ENCODE results near the gene FBXO46.
"Not testable (repeated sequence)": the region's sequence is repeated elsewhere in the genome, so short reads cannot be mapped to it uniquely, and the experiment has no call there.

Gene FBXO46

DNA sequence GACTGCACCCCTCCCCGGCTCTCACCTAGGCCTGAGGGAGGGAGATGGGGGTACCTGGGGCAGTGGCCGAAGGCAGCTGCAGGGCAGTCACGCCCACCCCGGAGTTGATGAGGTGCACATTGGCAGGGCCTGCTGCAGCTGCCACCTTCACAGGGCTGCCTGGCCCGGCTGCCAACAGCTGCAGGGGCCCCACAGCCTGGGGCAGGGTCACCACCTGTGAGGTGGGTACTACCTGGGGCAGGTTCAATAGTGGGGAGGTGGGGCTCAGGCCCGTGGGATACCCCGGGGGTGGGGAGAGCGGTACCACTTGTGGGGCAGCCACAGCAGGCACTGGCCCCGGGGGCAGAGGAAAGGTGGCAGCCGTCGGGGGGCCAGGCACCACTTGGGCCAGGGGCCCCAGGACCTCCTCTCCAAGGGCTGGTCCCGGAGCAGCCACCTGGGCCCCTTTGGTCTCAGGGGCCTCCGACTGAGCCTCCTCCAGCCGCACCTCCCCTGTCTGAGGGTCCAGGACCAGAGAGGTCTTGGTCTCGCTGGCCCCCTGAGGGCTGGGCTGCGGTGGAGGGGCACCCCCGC is 35.7 kb upstream of the FBXO46 start:
- no peak for DNase-seq

DNA sequence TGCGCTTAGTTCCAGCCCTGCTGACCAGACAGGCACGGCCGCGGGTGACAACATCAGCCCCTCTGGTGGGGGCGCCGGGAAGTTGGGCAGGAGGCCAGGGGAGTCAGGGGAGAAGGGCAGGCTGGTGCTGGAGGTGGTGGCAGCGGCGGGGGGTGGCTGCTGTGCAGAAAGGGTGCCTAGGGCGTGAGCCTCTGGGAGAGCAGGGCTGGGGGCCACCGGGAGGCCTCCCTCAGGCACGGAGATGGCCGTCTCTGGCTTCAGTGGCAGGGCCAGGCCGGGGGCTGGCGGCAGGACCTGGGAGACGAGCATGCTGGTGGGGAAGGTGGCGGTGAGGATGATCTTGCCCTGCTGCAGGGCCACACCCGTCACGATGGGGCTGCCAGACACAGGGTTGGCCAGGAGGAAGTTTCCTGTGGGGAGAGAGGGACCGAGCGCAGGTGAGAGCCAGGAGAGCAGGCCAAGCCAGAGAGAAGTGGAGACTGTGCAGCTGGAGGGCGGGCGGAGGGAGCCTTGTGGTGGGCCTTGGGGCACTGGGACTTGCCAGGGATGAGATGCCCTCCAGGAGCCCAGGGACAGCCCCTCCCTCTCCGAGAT is 35.1 kb upstream of the FBXO46 start:
- no peak for DNase-seq

DNA sequence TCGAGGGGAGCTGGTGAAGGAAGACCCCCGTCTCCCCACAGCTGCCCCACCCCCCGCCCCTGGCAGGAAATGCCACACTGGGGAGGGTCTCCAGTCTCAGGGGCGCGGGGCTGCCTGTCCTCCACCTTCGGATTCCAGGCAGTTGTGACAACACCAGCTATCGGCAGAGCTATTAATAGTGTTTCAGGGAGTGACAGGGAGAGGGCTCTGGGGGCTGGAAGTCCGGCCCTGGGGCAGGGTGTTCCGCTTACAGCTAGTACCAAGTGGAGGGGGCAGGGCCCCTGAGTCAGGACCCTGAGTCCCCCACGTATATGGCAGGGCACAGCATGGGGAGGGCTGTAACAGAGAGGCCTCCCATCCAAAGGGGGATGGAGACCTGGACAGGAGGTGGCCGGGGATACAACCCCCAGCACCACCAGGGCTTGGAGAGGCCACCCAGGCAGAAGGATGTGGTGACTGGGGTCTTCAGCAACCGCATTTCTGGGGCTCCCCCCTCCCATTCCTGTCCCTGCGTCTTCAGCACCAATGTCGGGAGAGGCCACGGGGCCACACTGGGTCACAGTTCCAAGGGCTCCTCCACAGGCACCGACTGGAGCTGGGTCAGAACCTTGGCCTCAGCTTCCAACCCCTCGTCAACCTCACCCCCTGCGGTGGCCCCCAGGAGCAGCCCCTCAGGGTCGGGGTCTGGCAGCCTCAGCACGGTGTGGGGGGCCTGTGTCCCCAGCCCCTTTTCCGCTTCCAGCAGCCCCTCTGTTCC is 34.4 kb upstream of the FBXO46 start:
- DNase-seq: no peak

DNA sequence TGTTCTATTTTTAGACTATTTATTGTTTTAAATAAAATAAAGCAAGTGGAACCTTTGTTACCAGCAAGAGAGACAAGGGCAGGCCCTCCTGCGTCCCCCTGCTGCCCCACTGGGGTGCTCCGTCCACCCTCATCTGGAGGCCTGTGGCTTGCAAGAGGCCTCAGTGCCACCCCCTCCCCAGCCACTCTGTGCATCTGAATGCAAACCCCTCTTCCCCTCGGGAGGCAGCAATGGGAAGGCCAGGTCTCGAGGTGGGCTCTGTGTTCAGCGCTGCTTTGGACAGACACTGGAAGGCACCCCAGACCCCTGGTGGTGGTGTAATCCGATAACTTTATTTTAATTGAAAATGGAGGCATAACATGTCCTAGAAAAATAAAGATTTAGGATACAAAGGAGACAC is 33.8 kb upstream of the FBXO46 start:
- DNase-seq: no peak

DNA sequence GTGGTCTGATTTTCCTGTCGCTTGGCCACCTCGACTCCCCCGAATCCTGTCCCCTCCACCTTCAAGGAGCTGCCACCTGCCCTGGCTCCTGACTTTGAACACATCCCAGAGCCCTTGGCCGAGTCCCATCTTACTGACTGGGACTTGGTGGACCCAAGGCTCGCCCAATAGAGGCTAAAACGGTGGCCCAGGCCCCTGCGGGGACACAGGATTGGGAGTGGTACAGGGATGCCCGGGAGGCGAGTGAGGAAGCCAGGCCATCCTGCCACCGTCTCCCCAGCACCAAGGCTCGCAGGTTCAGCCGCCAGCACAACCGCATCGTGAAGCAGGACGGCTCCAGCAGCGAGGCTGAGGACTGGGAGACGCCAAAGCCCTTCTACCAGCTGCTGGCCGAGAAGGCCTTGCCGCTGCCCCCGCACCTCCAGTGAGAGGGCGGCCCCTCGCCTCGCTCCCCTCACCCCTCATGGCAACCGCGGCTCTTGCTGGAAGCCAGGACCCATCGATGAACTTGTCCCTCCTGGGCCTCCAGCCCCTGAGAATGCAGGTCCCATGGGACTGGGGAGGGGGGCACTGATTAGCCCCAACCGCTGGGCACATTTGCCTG is 33.1 kb upstream of the FBXO46 start:
- DNase-seq: no peak

DNA sequence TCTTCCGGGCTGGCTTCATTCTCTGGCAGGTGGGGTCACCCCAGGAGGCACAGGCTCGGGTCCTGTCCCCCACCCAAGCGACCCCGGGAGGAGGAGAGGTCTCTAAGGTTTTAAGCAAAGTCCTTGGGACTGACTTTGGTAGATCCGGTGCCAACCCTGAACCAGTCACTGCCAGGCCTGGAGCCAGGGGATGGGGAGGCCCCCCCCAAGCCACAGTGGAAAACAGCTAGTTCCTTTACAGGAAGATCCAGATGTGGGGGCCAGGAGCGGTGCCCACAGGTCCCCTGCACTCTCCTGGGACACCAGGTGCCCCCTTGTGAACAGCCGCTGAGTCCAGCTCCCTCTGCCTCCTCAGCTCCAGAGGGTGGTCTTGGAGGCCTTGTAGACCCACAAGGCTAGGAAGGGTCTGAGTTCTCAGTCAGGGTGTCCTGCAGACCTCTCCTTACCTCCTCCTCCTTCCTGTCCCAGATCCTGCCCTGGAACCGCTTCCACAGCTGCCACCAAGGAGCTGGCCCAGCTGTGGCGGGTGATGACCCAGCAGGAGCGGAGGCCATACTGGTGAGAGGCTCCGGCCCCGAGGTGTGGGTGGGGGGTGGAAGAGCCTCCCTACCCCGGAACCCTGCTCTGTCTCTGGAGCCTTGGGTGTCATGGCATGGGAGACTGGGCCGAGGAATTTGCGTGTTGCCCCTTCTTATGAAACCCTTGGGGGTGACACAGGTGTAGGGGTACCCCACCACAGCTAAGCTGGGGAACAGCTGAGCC is 32.4 kb upstream of the FBXO46 start:
- DNase-seq: no peak

- DNase-seq: no peak
These were observed 31.0 kb upstream of the FBXO46 start for GRCh38 chr19:45761714-45762113.

DNA sequence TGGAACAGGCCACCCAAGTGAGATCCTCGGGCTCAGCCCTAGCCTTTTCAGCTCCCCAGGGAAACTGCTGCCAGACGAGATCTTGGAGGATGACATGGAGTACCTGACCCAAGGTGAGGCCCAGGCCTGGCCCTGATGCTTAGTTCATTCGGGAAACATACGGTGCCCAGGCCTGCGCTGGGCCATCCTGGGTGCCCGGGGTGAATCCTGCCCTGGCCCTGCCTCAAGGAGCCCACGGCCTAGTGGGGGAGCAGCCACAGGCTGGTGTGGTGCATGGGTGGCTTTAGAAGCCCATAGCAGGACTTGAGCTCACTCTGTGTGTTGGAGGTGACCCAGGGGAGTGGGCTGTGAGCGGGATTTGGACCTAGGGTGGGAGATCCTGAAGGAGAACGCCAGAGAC is 28.2 kb upstream of the FBXO46 start:
- DNase-seq: no peak

GRCh38 chr19:45757695-45758094 is 27.0 kb upstream of the FBXO46 start:
- DNase-seq: no peak

GRCh38 chr19:45754323-45754722 is 23.6 kb upstream of the FBXO46 start:
- no peak for DNase-seq

- no peak for DNase-seq
These were observed 22.9 kb upstream of the FBXO46 start for GRCh38 chr19:45753548-45753947.

GRCh38 chr19:45752639-45753038 is 21.9 kb upstream of the FBXO46 start:
- no peak for DNase-seq

GRCh38 chr19:45751483-45751882 is 20.8 kb upstream of the FBXO46 start:
- not testable (repeated sequence) for DNase-seq

DNA sequence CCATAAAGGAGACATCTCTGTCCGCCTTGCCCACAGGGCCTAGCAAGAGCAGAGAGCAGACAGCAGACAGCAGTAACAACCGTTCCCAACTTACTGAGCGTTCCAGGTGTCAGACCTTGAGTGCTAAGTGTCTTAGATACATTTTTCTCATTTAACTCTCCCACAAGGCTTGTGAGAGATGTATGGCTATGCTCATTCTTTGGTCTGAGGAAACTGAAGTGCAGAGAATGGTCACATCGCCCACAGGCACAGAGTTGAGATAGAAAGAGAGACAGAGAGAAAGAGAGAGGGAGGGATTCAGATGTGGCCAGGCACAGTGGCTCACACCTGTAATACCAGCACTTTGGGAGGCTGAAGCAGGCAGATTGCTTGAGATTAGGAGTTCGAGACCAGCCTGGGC is 16.8 kb upstream of the FBXO46 start:
- DNase-seq: no peak

DNA sequence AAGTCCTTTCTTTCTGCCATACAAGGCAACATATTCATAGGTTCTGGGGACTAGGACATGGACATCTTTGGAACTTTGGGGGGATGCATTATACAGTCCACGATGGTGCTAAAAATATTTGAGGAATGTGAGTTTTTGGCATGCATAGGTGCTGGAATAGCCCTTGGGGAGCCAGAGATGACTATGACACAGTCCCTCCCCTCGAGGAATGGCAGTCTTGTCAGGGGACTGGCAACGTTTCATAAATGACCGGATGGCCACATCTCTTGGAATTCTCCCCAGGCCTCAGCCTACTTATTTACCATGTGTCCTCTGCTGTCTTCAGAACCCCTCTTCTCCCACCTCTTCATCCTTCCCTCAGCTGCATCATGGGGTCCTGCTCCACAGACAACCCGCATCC is 16.2 kb upstream of the FBXO46 start:
- DNase-seq: no peak

- no peak for DNase-seq
These were observed 14.9 kb upstream of the FBXO46 start for GRCh38 chr19:45745606-45746005.

GRCh38 chr19:45742969-45743368 is 12.3 kb upstream of the FBXO46 start:
- no peak for DNase-seq

- no peak for DNase-seq
These were observed 9.1 kb upstream of the FBXO46 start for GRCh38 chr19:45739498-45740439.

- no peak for DNase-seq
These were observed 2.6 kb upstream of the FBXO46 start, which contains the start of gene MEIOSIN for GRCh38 chr19:45733160-45733810. Gene MEIOSIN (plus strand): TSS chr19:45733439. CDS start chr19:45735377, 1,938 bp downstream.

DNA sequence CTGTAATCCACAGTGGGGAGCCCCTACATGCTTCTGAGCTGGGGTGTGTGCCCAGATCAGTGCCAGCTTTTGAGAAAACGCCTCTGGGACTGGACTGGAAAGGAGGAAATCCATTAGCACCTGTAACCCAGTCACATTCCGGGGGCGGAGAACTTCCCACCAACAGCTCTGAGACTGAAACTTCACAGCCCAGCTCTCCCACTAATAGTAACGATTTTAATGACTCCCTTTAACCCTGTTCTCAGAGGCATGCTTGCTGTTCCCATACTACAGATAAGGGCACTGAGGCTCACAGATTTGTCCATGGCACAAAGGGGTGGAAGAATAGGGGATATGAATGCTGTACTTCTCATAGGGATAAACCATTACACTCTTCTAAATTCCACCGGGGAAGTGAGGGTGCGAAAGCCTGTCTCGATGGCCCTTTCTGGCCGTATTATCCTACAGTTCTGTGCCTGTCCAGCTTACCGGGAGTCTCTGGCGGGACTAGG is 851 bp downstream of the FBXO46 start:
- no peak for DNase-seq

GRCh38 chr19:45728683-45729082 is 2.0 kb downstream of the FBXO46 start:
- DNase-seq: not testable (repeated sequence)

Measured in DMS79 treated with DMSO at 0.1 percent for 48 hours (cell line).